Measurements from ENCODE around the gene KCNMB2.
"Not testable (repeated sequence)": the region's sequence is repeated elsewhere in the genome, so short reads cannot be mapped to it uniquely, and the experiment has no call there.

Gene KCNMB2

GRCh38 chr3:178512647-178513046, 23.6 kb upstream of the KCNMB2 start:
- TF ChIP-seq CTCF (IDR thresholded peaks at IDR 0.05; ENCODE audit: insufficient read depth, low read depth, low read length, missing control alignments), result no peak
- H3K4me3 ChIP-seq (ENCODE audit: low read length), result no peak overlapping the region
- no peak for DNase-seq (ENCODE audit: low read depth)

DNA sequence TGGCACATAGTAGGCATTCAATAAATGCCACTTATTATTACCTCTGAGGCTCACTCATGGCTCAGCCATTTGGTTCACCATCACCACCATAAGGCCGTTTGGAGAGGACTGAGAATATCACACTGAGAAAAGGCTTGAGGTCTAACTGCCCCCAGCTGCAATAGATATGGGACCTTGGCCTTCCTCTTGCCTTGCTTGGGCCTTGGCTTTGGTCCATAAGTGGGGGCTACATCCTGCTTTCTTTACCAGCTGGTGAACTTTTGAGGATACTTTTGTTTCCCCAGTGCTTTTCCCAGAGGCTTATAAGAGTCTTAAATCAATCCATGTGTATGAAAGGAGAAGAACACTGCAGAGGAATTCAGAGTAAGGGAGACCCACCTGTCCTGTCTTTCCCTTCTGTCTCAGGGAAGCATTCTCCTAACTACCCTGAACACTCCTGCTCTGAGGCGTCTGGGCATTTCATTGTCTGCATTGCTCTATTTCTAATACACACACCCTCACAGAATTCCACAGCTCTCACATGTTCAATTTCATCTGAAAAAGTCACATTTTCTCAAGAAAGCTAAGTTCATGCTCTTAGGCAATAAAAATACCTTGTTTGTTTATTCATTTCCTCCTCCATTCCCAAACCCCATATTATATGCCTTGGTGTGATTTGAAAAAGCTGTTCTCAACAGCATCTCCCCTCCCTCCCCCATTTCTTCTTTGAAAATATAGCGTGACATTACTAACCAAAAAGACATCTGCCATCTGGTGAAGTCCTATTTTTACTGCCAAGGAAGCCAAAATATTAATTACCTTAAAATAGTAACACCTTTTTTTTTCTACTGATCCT, 22.5 kb upstream of the KCNMB2 start:
- H3K4me3 ChIP-seq (ENCODE audit: low read length), result no peak overlapping the region
- TF ChIP-seq CTCF (IDR thresholded peaks at IDR 0.05; ENCODE audit: insufficient read depth, low read depth, low read length, missing control alignments), result no peak
- DNase-seq (ENCODE audit: low read depth), result no peak

GRCh38 chr3:178514401-178514800, 21.8 kb upstream of the KCNMB2 start:
- no peak for TF ChIP-seq CTCF (IDR thresholded peaks at IDR 0.05; ENCODE audit: insufficient read depth, low read depth, low read length, missing control alignments)
- no peak overlapping the region for H3K4me3 ChIP-seq (ENCODE audit: low read length)
- no peak for DNase-seq (ENCODE audit: low read depth)

GRCh38 chr3:178515076-178515744, 21.0 kb upstream of the KCNMB2 start:
- DNase-seq (ENCODE audit: low read depth); H3K4me3 ChIP-seq (ENCODE audit: low read length): not testable (repeated sequence)

- no peak for DNase-seq (ENCODE audit: low read depth)
- TF ChIP-seq CTCF (IDR thresholded peaks at IDR 0.05; ENCODE audit: insufficient read depth, low read depth, low read length, missing control alignments), result no peak
- no peak overlapping the region for H3K4me3 ChIP-seq (ENCODE audit: low read length)
These were observed 18.4 kb upstream of the KCNMB2 start for GRCh38 chr3:178517665-178518334.

DNA sequence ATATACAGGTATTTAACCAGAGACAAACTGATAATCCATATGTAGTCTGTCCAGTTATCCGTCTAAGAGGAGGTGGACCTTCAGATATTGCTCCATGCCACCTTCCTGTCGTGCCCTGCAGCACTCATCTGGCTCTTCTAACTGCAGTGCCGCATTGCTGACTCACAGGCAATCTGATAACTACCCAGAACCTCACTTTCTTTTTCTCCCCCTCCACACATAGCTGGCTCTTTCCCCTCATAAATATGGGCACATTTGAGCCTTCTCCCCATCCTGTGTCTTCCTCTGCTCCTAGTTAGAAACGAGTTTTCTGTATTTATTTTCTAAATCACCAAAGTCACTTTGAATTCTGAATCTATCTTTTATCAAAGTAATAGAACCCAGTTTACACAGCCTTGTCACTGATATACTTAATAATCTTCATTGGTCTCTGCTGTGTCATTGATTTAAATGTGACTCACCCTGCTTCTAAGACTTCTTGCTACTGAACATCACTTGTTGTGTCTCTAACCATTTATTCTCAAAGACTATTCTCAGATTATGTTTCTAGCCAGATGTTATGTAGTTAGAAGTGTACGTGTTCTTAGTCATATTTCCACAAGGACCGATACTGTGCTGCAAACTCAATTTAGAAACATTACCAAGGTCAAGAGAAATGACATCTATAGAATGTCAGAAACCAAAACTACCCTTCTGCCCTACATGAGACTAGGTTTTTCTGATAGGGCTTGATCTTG, 17.4 kb upstream of the KCNMB2 start:
- no peak overlapping the region for H3K4me3 ChIP-seq (ENCODE audit: low read length)
- peak; percentile 8 for DNase-seq (ENCODE audit: low read depth)
- no peak for TF ChIP-seq CTCF (IDR thresholded peaks at IDR 0.05; ENCODE audit: insufficient read depth, low read depth, low read length, missing control alignments)

- no peak for TF ChIP-seq CTCF (IDR thresholded peaks at IDR 0.05; ENCODE audit: insufficient read depth, low read depth, low read length, missing control alignments)
- no peak overlapping the region for H3K4me3 ChIP-seq (ENCODE audit: low read length)
- no peak for DNase-seq (ENCODE audit: low read depth)
These were observed 16.5 kb upstream of the KCNMB2 start for GRCh38 chr3:178519701-178520100.

Measured in epithelial cell of esophagus (primary cell).